A549 (cell line): Measurements from ENCODE around the gene DSCAML1. TPM values are rescaled to one million over a fixed set of nuclear protein-coding genes. Genes with fewer than 3 reads are reported as not detected.

Experiments used
- ATAC-seq, 2 experiments: fragments of 200-7000 bp in 1 of 2; fragments of >200 bp in 1 of 2; cut with Nextera tagmentation in 1 of 2; cut with Tn5 transposase in 1 of 2; 3 replicates each; pipeline versions ENCODE4 v1.8.0 to v1.9.1; 2018 to 2020; ENCODE audit warnings: mild to moderate bottlenecking in 1 of 2, moderate library complexity in 1 of 2
- CTCF ChIA-PET: fragments of 300-600 bp; sonication (Branson Sonifier 250); formaldehyde crosslinking; extraction: SDS; loops from one replicate; lab custom pipeline; 2021; ENCODE audit warnings: antibody characterized with exemption, inconsistent platforms; lab: Yijun Ruan, JAX
- POLR2A ChIA-PET: fragments of 350-600 bp; formaldehyde crosslinking; extraction: SDS; loops from one replicate; lab custom pipeline; 2021; ENCODE audit warnings: antibody characterized with exemption, inconsistent platforms; lab: Yijun Ruan, JAX
- DNase-seq, 2 experiments: peaks; one replicate each; pipeline versions ENCODE4 v3.0.0 to v3.0.0-alpha.2; 2011 to 2016; ENCODE audit warnings: low read depth in 1 of 2, low spot score in 1 of 2
- FAIRE-seq: peaks from 2 replicates; lab custom pipeline; 2011; peaks lifted over from hg19 to GRCh38; lab: Jason Lieb, UNC
- H3K27ac ChIP-seq, 2 experiments: fragments of >200 bp; sonication (Bioruptor Twin); formaldehyde crosslinking; 3 replicates each; pipeline ENCODE4 v1.5.1; 2016 to 2017
- H3K4me1 ChIP-seq: fragments of >200 bp; sonication (Bioruptor Twin); formaldehyde crosslinking; 3 replicates; pipeline ENCODE4 v1.6.1; 2016
- H3K4me2 ChIP-seq: fragments of >200 bp; sonication (Bioruptor Twin); formaldehyde crosslinking; 3 replicates; pipeline ENCODE4 v1.6.1; 2016
- H3K4me3 ChIP-seq: fragments of >200 bp; sonication (Bioruptor Twin); formaldehyde crosslinking; 3 replicates; pipeline ENCODE4 v1.5.1; 2016
- H3K9me3 ChIP-seq: fragments of >200 bp; sonication (Bioruptor Twin); formaldehyde crosslinking; 3 replicates; pipeline ENCODE4 v1.6.1; 2016
- CEBPB ChIP-seq, 2 experiments: fragments of >200 bp in 1 of 2; sonication (Bioruptor Twin) in 1 of 2; formaldehyde crosslinking in 1 of 2; IDR thresholded peaks; 2 replicates each; pipeline ENCODE4 v1.6.1; 2012 to 2016
- CHD4 ChIP-seq: fragments of 200-600 bp; sonication (generic); IDR thresholded peaks from 2 replicates; pipeline ENCODE4 v1.6.1; 2016; ENCODE audit warnings: antibody characterized with exemption, mild to moderate bottlenecking, borderline replicate concordance
- EHF ChIP-seq: fragments of 250-450 bp; sonication (Bioruptor Pico); IDR thresholded peaks from 2 replicates; pipeline ENCODE4 v1.5.0; 2020; ENCODE audit warnings: mild to moderate bottlenecking
- EHMT2 ChIP-seq: fragments of 200-600 bp; sonication (generic); IDR thresholded peaks from 2 replicates; pipeline ENCODE4 v1.6.1; 2016; ENCODE audit warnings: antibody characterized with exemption, low read depth, mild to moderate bottlenecking, moderate library complexity
- EP300 ChIP-seq, 2 experiments: fragments of >200 bp; sonication (Bioruptor Twin); formaldehyde crosslinking; IDR thresholded peaks; 2 replicates in 1 of 2; 3 replicates in 1 of 2; pipeline ENCODE4 v1.6.1; 2016 to 2017
- FOSL2 ChIP-seq, 2 experiments: fragments of 450-650 bp in 1 of 2; fragments of >200 bp in 1 of 2; sonication (Bioruptor Twin) in 1 of 2; formaldehyde crosslinking; IDR thresholded peaks; 2 replicates each; pipeline versions ENCODE4 v1.5.0 to v1.6.1; 2016 to 2020; ENCODE audit warnings: mild to moderate bottlenecking in 1 of 2, moderate library complexity in 1 of 2
- GATA3 ChIP-seq: IDR thresholded peaks from 2 replicates; pipeline ENCODE4 v1.6.1; 2012; ENCODE audit warnings: borderline replicate concordance
- HEYL ChIP-seq: fragments of 250-450 bp; sonication (Bioruptor Pico); IDR thresholded peaks from 2 replicates; pipeline ENCODE4 v1.8.0; 2021; ENCODE audit warnings: mild to moderate bottlenecking, moderate library complexity
- HOXA7 ChIP-seq: fragments of 250-450 bp; sonication (Bioruptor Pico); IDR thresholded peaks from 2 replicates; pipeline ENCODE4 v1.5.0; 2020; ENCODE audit warnings: mild to moderate bottlenecking, moderate library complexity
- HOXB13 ChIP-seq: fragments of 250-450 bp; sonication (Bioruptor Pico); IDR thresholded peaks from 2 replicates; pipeline ENCODE4 v1.5.0; 2020; ENCODE audit warnings: low read depth, mild to moderate bottlenecking, moderate library complexity
- KDM5A ChIP-seq: fragments of 200-600 bp; sonication (generic); IDR thresholded peaks from 2 replicates; pipeline ENCODE4 v1.6.1; 2016; ENCODE audit warnings: antibody characterized with exemption, mild to moderate bottlenecking
- MAZ ChIP-seq: fragments of 150-350 bp; IDR thresholded peaks from 2 replicates; pipeline ENCODE4 v1.6.1; 2014; ENCODE audit warnings: antibody characterized with exemption, low read depth, low read length, borderline replicate concordance
- NPAS2 ChIP-seq: fragments of 250-450 bp; sonication (Bioruptor Pico); IDR thresholded peaks from 2 replicates; pipeline ENCODE4 v1.8.0; 2022; ENCODE audit warnings: mild to moderate bottlenecking, moderate library complexity, borderline replicate concordance
- POLR2A ChIP-seq: IDR thresholded peaks from 2 replicates; pipeline ENCODE4 v1.6.1; 2012; ENCODE audit warnings: mild to moderate bottlenecking, low read length
- POLR2AphosphoS2 ChIP-seq: conservative IDR thresholded peaks from 2 replicates; pipeline ENCODE4 v1.6.1; 2012; ENCODE audit warnings: low read length, improper control_type of control experiment, inconsistent platforms
- RFX5 ChIP-seq: fragments of 450-650 bp; IDR thresholded peaks from 2 replicates; pipeline ENCODE4 v1.7.1; 2014; ENCODE audit warnings: antibody characterized with exemption, mild to moderate bottlenecking, moderate library complexity
- RNF2 ChIP-seq: fragments of 200-600 bp; sonication (generic); IDR thresholded peaks from 2 replicates; pipeline ENCODE4 v1.6.1; 2016; ENCODE audit warnings: low read depth, mild to moderate bottlenecking, antibody characterized with exemption, moderate library complexity, borderline replicate concordance
- SMC3 ChIP-seq: fragments of >200 bp; sonication (Bioruptor Twin); formaldehyde crosslinking; IDR thresholded peaks from 3 replicates; pipeline ENCODE4 v1.6.1; 2018; ENCODE audit warnings: inconsistent platforms
- WGBS: methylation state at CpG from one replicate; pipeline ENCODE4 v1.1.6; 2017; ENCODE audit errors: missing lambda C conversion rate; 5-methylcytosine and 5-hydroxymethylcytosine counted together
- polyA plus RNA-seq, 4 experiments: library from polyadenylated mRNA; depleted of rRNA in 3 of 4; stranded (reverse); fragments of >200 nt; fragmentation: RNase III in 1 of 4; extraction: RNeasy Plus Mini Kit Qiagen cat#74134 plus additional on column Dnase treatment in 1 of 4; gene quantifications; 2 replicates in 3 of 4; 3 replicates in 1 of 4; pipeline ENCODE4 v1.2.3, GENCODE V29; 2011 to 2017
- TF ChIP-seq, protein P1 (sequence below): fragments of >200 bp; sonication (Bioruptor Twin); formaldehyde crosslinking; IDR thresholded peaks from 2 replicates; pipeline ENCODE4 v1.6.1; 2016
- TF ChIP-seq, protein P2 (sequence below): IDR thresholded peaks from 2 replicates; pipeline ENCODE4 v1.6.1; 2012
- TF ChIP-seq, protein P3 (sequence below): IDR thresholded peaks from 2 replicates; pipeline ENCODE4 v1.6.1; 2012
- TF ChIP-seq, protein P4 (sequence below): fragments of >200 bp; sonication (Bioruptor Twin); formaldehyde crosslinking; IDR thresholded peaks from 3 replicates; pipeline ENCODE4 v1.6.1; 2016

The DSCAML1 gene
- polyA plus RNA-seq, 2 of the 4 experiments (the other 2 are of a cell fraction), result 0.12 to 0.31 TPM

DNA sequence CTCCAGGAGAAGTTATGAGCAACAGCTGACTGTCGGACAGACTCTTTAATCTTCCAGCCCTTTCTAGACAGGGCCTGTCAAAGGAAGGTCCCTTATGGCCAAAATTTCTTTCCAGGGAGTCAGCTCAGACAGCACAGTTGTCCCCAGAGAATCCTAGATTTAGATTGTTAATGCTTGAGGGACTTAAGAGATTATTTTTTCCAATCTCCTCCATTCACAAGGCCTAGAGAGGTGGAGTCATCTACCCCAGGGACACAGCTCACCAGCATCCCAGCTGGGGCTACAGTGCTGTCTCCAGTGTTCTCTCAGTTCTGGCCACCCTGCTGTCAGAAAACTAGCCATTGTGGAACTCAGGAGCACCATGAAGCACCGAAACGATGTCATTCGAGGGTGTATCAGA lies 7.8 kb downstream of the DSCAML1 start:
- no peak overlapping the region for H3K4me3 ChIP-seq
- DNase-seq (no peak), ATAC-seq (no peak), FAIRE-seq (no peak)
- peaks cover 18% of the 10 kb centered on the region for H3K4me1 ChIP-seq
- ChIA-PET CTCF (interaction anchor here (1.3 to 1.7 kb wide), 3 partner anchors 157 to 362 kb away, joined by 4 read pairs; no protein-coding TSS in a partner anchor), POLR2A (no interaction called here)
- TF ChIP-seq CEBPB (IDR thresholded peaks at IDR 0.05) (no peak), RNF2 (no peak), MAZ (no peak), POLR2A (no peak), HOXB13 (CRISPR knock-in tag) (no peak), POLR2AphosphoS2 (no peak), FOSL2 (IDR thresholded peaks at IDR 0.05) (no peak), FOSL2 (CRISPR knock-in tag; IDR thresholded peaks at IDR 0.05) (no peak), HOXA7 (CRISPR knock-in tag) (no peak), CHD4 (no peak), SMC3 (no peak), HEYL (no peak), EHMT2 (no peak), EP300 (IDR thresholded peaks at IDR 0.05) (no peak), EHF (CRISPR knock-in tag) (no peak), RFX5 (no peak), KDM5A (no peak), GATA3 (no peak)
- TF ChIP-seq, protein P1, sequence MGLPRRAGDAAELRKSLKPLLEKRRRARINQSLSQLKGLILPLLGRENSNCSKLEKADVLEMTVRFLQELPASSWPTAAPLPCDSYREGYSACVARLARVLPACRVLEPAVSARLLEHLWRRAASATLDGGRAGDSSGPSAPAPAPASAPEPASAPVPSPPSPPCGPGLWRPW, result no peak
- TF ChIP-seq, protein P2, sequence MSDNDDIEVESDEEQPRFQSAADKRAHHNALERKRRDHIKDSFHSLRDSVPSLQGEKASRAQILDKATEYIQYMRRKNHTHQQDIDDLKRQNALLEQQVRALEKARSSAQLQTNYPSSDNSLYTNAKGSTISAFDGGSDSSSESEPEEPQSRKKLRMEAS, result no peak
- TF ChIP-seq, protein P3, sequence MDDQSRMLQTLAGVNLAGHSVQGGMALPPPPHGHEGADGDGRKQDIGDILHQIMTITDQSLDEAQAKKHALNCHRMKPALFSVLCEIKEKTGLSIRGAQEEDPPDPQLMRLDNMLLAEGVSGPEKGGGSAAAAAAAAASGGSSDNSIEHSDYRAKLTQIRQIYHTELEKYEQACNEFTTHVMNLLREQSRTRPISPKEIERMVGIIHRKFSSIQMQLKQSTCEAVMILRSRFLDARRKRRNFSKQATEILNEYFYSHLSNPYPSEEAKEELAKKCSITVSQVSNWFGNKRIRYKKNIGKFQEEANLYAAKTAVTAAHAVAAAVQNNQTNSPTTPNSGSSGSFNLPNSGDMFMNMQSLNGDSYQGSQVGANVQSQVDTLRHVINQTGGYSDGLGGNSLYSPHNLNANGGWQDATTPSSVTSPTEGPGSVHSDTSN, result no peak
- no peaks in the 10 kb centered on the region for H3K9me3 ChIP-seq
- no peak overlapping the region for H3K4me2 ChIP-seq
- H3K27ac ChIP-seq, result no peak overlapping the region
- WGBS, result 86% methylated on average over 4 of the region's 4 CpGs

DNA sequence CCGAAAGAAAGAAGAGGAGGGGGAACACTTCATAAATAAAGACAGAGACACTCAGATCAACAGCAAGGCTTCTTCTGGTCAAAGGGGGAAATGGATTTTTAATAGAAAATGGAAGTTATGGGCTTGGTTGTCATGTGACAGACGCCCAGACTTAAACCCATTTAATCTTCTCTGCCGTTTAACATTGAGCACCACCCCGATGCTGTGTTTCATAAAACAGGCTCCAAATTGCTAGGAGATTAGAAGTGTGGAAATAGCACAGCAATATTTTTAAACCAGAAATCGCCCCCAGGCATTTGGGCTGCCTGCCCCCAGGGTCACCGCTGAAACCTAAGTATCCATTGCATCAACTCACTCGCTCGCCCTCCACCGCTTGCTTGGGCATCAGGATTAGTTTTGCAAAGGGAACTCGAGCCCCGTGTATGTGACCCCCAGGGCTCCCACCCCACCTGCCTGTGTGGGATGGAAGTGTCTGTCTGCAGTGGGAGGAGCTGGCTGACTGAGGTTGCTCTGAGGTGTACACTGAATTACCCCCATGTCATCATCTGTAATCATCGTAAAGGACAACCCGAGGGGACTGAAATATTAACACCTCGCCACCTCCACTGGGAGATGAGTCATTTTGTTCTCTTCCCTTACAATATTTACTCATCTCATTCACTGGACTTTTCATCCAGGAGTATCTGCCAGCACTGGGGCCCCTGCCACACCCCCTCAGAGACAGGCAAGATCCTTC lies 10.7 kb downstream of the DSCAML1 start:
- no peaks in the 10 kb centered on the region for H3K9me3 ChIP-seq
- H3K4me2 ChIP-seq, result peak overlapping the region; percentile 71
- WGBS, result 21% methylated on average over 11 of the region's 14 CpGs
- CTCF ChIA-PET, result interaction anchor here (0.7 to 1.2 kb wide), 3 partner anchors 11 to 32 kb away, joined by 3 to 4 read pairs (median 3); no protein-coding TSS in a partner anchor
- POLR2A ChIA-PET, result no interaction called here
- FAIRE-seq (no peak), ATAC-seq (peak; percentile 68 to 70), DNase-seq (peak; percentile 31 to 36)
- no peak for TF ChIP-seq FOSL2 (IDR thresholded peaks at IDR 0.05)
- TF ChIP-seq FOSL2 (CRISPR knock-in tag; IDR thresholded peaks at IDR 0.05), result peak; percentile 47; the same call in 1 of the 2 replicates
- TF ChIP-seq, protein P4, sequence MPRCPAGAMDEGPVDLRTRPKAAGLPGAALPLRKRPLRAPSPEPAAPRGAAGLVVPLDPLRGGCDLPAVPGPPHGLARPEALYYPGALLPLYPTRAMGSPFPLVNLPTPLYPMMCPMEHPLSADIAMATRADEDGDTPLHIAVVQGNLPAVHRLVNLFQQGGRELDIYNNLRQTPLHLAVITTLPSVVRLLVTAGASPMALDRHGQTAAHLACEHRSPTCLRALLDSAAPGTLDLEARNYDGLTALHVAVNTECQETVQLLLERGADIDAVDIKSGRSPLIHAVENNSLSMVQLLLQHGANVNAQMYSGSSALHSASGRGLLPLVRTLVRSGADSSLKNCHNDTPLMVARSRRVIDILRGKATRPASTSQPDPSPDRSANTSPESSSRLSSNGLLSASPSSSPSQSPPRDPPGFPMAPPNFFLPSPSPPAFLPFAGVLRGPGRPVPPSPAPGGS, result no peak
- TF ChIP-seq EHMT2, result no peak
- no peak for TF ChIP-seq NPAS2 (CRISPR knock-in tag)
- H3K4me1 ChIP-seq, result peaks cover 18% of the 10 kb centered on the region
- H3K27ac ChIP-seq, result peak overlapping the region; percentile 45 to 49; a peak in 3 of 6 replicates
- no peak overlapping the region for H3K4me3 ChIP-seq
